Peyer's patch (tissue), 4 donors: Measurements from ENCODE around the gene VWC2L.

Source experiments
- CTCF ChIP-seq, 6 experiments: fragments of 450-650 bp in 4 of 6; fragments of 200-600 bp in 2 of 6; sonication (generic) in 1 of 6; IDR thresholded peaks; one replicate each; pipeline ENCODE4 v1.5.1; 2017 to 2019; ENCODE audit warnings: antibody characterized with exemption in 6 of 6, mild to moderate bottlenecking in 3 of 6, moderate library complexity in 1 of 6
- POLR2A ChIP-seq, 2 donors: fragments of 450-650 bp; IDR thresholded peaks; one replicate each; pipeline ENCODE4 v1.5.1; 2017; ENCODE audit warnings: antibody characterized with exemption in 2 of 2, mild to moderate bottlenecking in 2 of 2, moderate library complexity in 2 of 2

GRCh38 chr2:214536625-214537024 lies 125.8 kb downstream of the VWC2L start:
- TF ChIP-seq CTCF (IDR thresholded peaks at IDR 0.05) (no peak), POLR2A (IDR thresholded peaks at IDR 0.05) (no peak)
